ENCODE data around the gene HS3ST5.

The HS3ST5 gene

DNA sequence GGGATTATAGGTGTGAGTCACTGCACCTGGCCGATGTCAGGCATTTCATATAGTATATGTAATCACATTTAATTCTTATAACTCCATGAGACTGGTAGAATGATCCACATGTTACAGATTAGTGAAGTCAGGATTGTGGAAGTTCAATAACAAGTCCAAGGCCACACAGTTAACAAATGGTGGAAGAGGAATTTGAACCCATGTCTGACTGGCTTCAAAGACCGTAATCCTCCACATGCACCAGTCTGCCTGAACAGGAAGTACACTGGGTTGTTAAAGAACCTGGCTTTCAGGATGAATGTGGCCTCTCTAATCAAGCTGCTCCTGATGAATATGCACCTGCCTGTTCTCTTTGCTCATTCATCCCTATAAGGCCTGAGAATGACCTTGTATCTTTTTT lies 249.9 kb downstream of the HS3ST5 start:
- TF ChIP-seq, protein P1, sequence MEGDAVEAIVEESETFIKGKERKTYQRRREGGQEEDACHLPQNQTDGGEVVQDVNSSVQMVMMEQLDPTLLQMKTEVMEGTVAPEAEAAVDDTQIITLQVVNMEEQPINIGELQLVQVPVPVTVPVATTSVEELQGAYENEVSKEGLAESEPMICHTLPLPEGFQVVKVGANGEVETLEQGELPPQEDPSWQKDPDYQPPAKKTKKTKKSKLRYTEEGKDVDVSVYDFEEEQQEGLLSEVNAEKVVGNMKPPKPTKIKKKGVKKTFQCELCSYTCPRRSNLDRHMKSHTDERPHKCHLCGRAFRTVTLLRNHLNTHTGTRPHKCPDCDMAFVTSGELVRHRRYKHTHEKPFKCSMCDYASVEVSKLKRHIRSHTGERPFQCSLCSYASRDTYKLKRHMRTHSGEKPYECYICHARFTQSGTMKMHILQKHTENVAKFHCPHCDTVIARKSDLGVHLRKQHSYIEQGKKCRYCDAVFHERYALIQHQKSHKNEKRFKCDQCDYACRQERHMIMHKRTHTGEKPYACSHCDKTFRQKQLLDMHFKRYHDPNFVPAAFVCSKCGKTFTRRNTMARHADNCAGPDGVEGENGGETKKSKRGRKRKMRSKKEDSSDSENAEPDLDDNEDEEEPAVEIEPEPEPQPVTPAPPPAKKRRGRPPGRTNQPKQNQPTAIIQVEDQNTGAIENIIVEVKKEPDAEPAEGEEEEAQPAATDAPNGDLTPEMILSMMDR (IDR thresholded peaks at IDR 0.05; ENCODE audit: low read length), result no peak
- TF ChIP-seq EZH2 (optimal IDR thresholded peaks at IDR 0.05; ENCODE audit: low read depth, low read length) (no peak), EZH2phosphoT487 (IDR thresholded peaks at IDR 0.05; ENCODE audit: low read length) (no peak)
- Histone ChIP-seq H3K9me3 (replicated peaks; ENCODE audit: insufficient read depth, low read length) (no peaks in the 10 kb centered on the region), H3K27me3 (replicated peaks; ENCODE audit: insufficient read depth, low read length) (no peaks in the 10 kb centered on the region), H2AFZ (ENCODE audit: low read length) (no peak overlapping the region), H3K79me2 (ENCODE audit: low read length) (no peaks in the 10 kb centered on the region), H4K20me1 (ENCODE audit: insufficient read depth, low read length) (no peaks in the 10 kb centered on the region), H3F3A (ENCODE audit: insufficient read depth, low read length) (no peaks in the 10 kb centered on the region), H3K4me3 (ENCODE audit: low read length) (no peak overlapping the region), H3K4me2 (ENCODE audit: low read depth, low read length) (no peak overlapping the region), H3K9ac (ENCODE audit: low read length) (no peak overlapping the region), H3K9me2 (replicated peaks; ENCODE audit: insufficient read depth, low read length) (no peaks in the 10 kb centered on the region), H3K27ac (ENCODE audit: low read length) (no peak overlapping the region), H3K36me3 (replicated peaks; ENCODE audit: insufficient read depth, low read length) (no peaks in the 10 kb centered on the region), H3K4me1 (ENCODE audit: low read length) (no peaks in the 10 kb centered on the region)
- no peak for DNase-seq

DNA sequence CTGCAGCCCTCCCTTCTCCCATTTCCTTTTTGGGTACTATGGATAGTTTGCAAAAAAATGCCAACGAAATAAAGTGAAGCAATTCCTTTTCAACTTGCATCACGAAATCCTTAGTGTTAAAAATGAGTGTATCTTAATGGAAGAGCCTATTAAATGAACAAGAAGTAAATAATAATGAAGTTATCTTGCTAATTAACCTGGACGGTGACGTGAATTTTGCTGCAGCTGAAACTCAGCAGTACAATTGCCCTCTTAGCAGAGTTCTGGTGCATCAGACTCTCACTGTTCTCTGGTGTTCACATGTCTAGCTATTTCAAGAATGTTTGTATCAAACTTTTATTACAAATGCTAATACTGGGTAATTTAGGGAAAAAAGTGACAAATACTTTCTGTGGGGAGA lies 252.2 kb downstream of the HS3ST5 start:
- H2AFZ ChIP-seq (ENCODE audit: low read length), result no peak overlapping the region

GRCh38 chr6:114087496-114087895 lies 255.3 kb downstream of the HS3ST5 start:
- Histone ChIP-seq H3K36me3 (replicated peaks; ENCODE audit: insufficient read depth, low read length) (no peaks in the 10 kb centered on the region), H3K9me2 (replicated peaks; ENCODE audit: insufficient read depth, low read length) (no peaks in the 10 kb centered on the region), H3F3A (ENCODE audit: insufficient read depth, low read length) (no peaks in the 10 kb centered on the region), H3K79me2 (ENCODE audit: low read length) (no peaks in the 10 kb centered on the region), H3K4me2 (ENCODE audit: low read depth, low read length) (no peak overlapping the region), H3K27ac (ENCODE audit: low read length) (no peak overlapping the region), H3K4me3 (ENCODE audit: low read length) (no peak overlapping the region), H3K4me1 (ENCODE audit: low read length) (no peaks in the 10 kb centered on the region), H2AFZ (ENCODE audit: low read length) (no peak overlapping the region), H3K9me3 (replicated peaks; ENCODE audit: insufficient read depth, low read length) (no peaks in the 10 kb centered on the region), H3K9ac (ENCODE audit: low read length) (no peak overlapping the region), H3K27me3 (replicated peaks; ENCODE audit: insufficient read depth, low read length) (no peaks in the 10 kb centered on the region), H4K20me1 (ENCODE audit: insufficient read depth, low read length) (no peaks in the 10 kb centered on the region)
- DNase-seq, result no peak
- TF ChIP-seq EZH2 (optimal IDR thresholded peaks at IDR 0.05; ENCODE audit: low read depth, low read length) (no peak), EZH2phosphoT487 (IDR thresholded peaks at IDR 0.05; ENCODE audit: low read length) (no peak)
- TF ChIP-seq, protein P1 (IDR thresholded peaks at IDR 0.05; ENCODE audit: low read length), result no peak

More for the DNA sequence above, 252.2 kb downstream of the HS3ST5 start:
- Histone ChIP-seq H3K27me3 (replicated peaks; ENCODE audit: insufficient read depth, low read length) (no peaks in the 10 kb centered on the region), H3K36me3 (replicated peaks; ENCODE audit: insufficient read depth, low read length) (no peaks in the 10 kb centered on the region), H3K4me1 (ENCODE audit: low read length) (no peaks in the 10 kb centered on the region), H3K9me2 (replicated peaks; ENCODE audit: insufficient read depth, low read length) (no peaks in the 10 kb centered on the region), H3K4me3 (ENCODE audit: low read length) (no peak overlapping the region), H3K4me2 (ENCODE audit: low read depth, low read length) (no peak overlapping the region), H3K9ac (ENCODE audit: low read length) (no peak overlapping the region), H3K9me3 (replicated peaks; ENCODE audit: insufficient read depth, low read length) (no peaks in the 10 kb centered on the region), H3K27ac (ENCODE audit: low read length) (no peak overlapping the region), H3K79me2 (ENCODE audit: low read length) (no peaks in the 10 kb centered on the region), H3F3A (ENCODE audit: insufficient read depth, low read length) (no peaks in the 10 kb centered on the region), H4K20me1 (ENCODE audit: insufficient read depth, low read length) (no peaks in the 10 kb centered on the region)
- TF ChIP-seq, protein P1 (IDR thresholded peaks at IDR 0.05; ENCODE audit: low read length), result no peak
- TF ChIP-seq EZH2phosphoT487 (IDR thresholded peaks at IDR 0.05; ENCODE audit: low read length) (no peak), EZH2 (optimal IDR thresholded peaks at IDR 0.05; ENCODE audit: low read depth, low read length) (no peak)
- no peak for DNase-seq

Measured in MM.1S (cell line).